Measurements from ENCODE around the gene LGALS8.

Gene LGALS8

GRCh38 chr1:236509647-236510401, 14.0 kb upstream of the LGALS8 start:
- no peak for DNase-seq

GRCh38 chr1:236511735-236512418, 11.9 kb upstream of the LGALS8 start:
- no peak for DNase-seq

- DNase-seq = no peak
These were observed 8.9 kb upstream of the LGALS8 start for GRCh38 chr1:236514703-236515442.

- no peak for DNase-seq
These were observed 8.3 kb upstream of the LGALS8 start for GRCh38 chr1:236515443-236515958.

GRCh38 chr1:236516929-236517704, 6.7 kb upstream of the LGALS8 start:
- DNase-seq = no peak

- no peak for DNase-seq
These were observed 5.5 kb upstream of the LGALS8 start for GRCh38 chr1:236518322-236518721.

- DNase-seq = no peak
These were observed 3.3 kb upstream of the LGALS8 start for GRCh38 chr1:236520445-236521005.

GRCh38 chr1:236522937-236523703, 662 bp upstream of the LGALS8 start:
- DNase-seq = no peak

GRCh38 chr1:236524142-236524894, 536 bp downstream of the LGALS8 start:
- DNase-seq = peak in 1 of 2 experiments; percentile 9

GRCh38 chr1:236524895-236525184, 1.1 kb downstream of the LGALS8 start:
- no peak for DNase-seq

- no peak for DNase-seq
These were observed 2.3 kb downstream of the LGALS8 start for GRCh38 chr1:236526079-236526478.

GRCh38 chr1:236530286-236530685, 6.5 kb downstream of the LGALS8 start:
- no peak for DNase-seq

GRCh38 chr1:236530959-236531358, 7.2 kb downstream of the LGALS8 start:
- no peak for DNase-seq

GRCh38 chr1:236532850-236533249, 9.1 kb downstream of the LGALS8 start:
- no peak for DNase-seq

GRCh38 chr1:236534151-236534651, 10.4 kb downstream of the LGALS8 start:
- no peak for DNase-seq

- no peak for DNase-seq
These were observed 11.4 kb downstream of the LGALS8 start for GRCh38 chr1:236535190-236535589.

- DNase-seq = no peak
These were observed 11.9 kb downstream of the LGALS8 start for GRCh38 chr1:236535662-236536161.

GRCh38 chr1:236536540-236536939, 12.8 kb downstream of the LGALS8 start:
- no peak for DNase-seq

- no peak for DNase-seq
These were observed 17.2 kb downstream of the LGALS8 start for GRCh38 chr1:236540813-236541465.

GRCh38 chr1:236541710-236542109, 17.9 kb downstream of the LGALS8 start:
- no peak for DNase-seq
